ENCODE measurements around the gene TRIO.

Gene TRIO

DNA sequence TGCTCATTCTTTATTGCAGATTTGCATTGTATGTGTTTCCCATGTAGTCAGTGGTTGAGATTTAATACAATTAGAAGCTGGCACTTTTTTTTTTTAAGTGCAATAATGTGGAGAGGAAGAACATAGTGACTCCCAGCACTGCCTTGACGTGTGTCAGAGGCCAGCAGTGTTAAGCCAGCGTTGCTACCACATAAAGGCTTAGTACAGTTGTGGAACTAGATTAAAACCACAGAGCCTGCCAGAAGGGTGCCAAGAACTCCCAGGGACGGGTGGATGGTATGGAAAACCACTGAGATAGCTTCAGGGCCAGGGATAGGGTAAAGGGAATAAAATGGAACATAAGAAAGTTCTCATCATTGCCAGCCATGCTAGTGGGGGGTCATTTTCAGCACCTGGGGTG is 142.9 kb downstream of the TRIO start:
- TF ChIP-seq, protein P1, sequence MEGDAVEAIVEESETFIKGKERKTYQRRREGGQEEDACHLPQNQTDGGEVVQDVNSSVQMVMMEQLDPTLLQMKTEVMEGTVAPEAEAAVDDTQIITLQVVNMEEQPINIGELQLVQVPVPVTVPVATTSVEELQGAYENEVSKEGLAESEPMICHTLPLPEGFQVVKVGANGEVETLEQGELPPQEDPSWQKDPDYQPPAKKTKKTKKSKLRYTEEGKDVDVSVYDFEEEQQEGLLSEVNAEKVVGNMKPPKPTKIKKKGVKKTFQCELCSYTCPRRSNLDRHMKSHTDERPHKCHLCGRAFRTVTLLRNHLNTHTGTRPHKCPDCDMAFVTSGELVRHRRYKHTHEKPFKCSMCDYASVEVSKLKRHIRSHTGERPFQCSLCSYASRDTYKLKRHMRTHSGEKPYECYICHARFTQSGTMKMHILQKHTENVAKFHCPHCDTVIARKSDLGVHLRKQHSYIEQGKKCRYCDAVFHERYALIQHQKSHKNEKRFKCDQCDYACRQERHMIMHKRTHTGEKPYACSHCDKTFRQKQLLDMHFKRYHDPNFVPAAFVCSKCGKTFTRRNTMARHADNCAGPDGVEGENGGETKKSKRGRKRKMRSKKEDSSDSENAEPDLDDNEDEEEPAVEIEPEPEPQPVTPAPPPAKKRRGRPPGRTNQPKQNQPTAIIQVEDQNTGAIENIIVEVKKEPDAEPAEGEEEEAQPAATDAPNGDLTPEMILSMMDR (IDR thresholded peaks at IDR 0.05; ENCODE audit: low read depth, low read length, missing control alignments), result no peak
- Histone ChIP-seq H3K4me3 (ENCODE audit: low read depth, low read length) (no peak overlapping the region), H3K36me3 (replicated peaks) (peaks cover 69% of the 10 kb centered on the region), H3K27ac (no peak overlapping the region), H3K27me3 (replicated peaks) (no peaks in the 10 kb centered on the region)
- no peak for DNase-seq
- in situ Hi-C loops (cut with HindIII; ENCODE audit: low pct_ligation_motif_present, low sequenced_read_pairs), result loop anchor here (25.0 kb wide), 1 partner anchor 299 kb away; no protein-coding TSS in a partner anchor

DNA sequence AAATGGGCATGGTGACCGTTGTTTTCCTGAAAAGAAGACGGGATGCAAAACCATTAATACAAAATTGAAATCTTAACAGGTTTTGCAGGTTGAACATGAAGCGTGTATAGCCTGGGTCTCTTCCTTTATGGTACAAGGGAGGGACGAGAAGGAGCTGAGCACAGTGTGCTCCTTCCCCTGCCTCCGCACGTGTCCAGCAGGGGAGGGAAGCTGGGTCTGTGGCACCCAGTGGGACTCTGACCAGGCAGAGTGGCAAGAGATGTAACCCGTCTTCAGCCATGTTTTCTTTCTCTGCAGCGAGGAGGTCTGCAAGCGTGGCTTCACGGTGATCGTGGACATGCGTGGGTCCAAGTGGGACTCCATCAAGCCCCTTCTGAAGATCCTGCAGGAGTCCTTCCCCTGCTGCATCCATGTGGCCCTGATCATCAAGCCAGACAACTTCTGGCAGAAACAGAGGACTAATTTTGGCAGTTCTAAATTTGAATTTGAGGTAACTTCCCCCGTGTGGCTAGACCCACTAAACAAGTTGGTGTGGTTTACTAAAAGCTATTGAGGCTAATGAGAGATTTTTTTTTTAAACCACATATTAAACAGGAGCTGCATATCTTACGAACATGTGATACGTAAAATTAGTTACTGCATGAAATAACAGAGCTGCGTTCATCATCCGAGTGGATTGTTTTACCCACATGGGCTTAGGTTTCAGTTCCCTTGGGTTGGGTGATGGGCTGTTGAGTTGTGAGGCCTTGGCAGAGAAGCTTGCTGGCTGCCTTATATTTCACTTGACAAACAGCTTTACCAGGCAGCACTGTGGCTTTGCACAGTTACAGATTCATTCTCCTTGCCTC is 143.7 kb downstream of the TRIO start:
- no peak overlapping the region for H3K4me3 ChIP-seq (ENCODE audit: low read depth, low read length)
- DNase-seq, result no peak
- in situ Hi-C loops (cut with HindIII; ENCODE audit: low pct_ligation_motif_present, low sequenced_read_pairs), result loop anchor here (25.0 kb wide), 1 partner anchor 299 kb away; no protein-coding TSS in a partner anchor
- H3K36me3 ChIP-seq (replicated peaks), result peaks cover 69% of the 10 kb centered on the region
- TF ChIP-seq, protein P1 (IDR thresholded peaks at IDR 0.05; ENCODE audit: low read depth, low read length, missing control alignments), result no peak
- no peak overlapping the region for H3K27ac ChIP-seq
- H3K27me3 ChIP-seq (replicated peaks), result no peaks in the 10 kb centered on the region

DNA sequence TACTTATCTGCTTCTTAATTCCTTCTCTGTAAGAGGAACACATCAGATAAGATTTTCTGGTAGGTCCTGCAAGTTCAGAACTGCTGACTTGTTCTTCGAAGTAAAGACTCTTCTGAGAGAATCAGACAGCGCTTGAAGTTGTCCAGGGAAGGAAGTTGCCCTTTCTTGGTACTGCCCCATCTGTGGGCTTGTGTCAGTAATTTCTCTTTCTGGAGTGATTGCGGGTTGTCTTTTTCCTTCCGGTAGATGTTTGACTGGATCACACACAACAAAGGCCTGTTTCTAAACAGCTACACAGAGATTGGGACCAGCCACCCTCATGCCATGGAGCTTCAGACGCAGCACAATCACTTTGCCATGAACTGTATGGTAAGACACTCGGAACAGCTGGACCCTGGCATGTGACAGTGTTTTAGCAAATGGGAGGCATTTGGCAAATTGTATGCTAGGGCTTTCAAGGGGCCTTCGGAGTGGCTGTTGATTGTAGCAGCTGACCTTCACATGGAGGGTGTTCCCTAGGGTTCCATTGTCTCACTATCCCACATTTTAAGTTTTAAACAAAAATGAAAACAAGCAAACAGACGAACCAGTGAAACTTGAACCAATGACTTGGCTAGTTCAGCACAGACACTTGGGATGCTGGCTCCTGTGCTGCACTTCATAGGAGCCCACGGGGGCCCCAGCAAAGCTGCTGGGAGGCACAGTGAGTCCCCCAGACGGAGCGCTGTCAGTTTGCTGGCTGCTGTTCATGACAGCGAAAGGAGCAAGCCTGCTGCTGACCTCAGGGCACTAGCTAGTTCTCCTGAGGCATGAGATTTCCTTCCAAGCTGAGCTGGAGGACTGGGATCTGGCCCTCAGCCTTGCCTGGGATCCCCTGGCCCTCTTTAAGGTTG is 149.9 kb downstream of the TRIO start:
- Histone ChIP-seq H3K4me3 (ENCODE audit: low read depth, low read length) (no peak overlapping the region), H3K36me3 (replicated peaks) (peaks cover 75% of the 10 kb centered on the region), H3K27me3 (replicated peaks) (no peaks in the 10 kb centered on the region), H3K27ac (no peak overlapping the region)
- in situ Hi-C loops (cut with HindIII; ENCODE audit: low pct_ligation_motif_present, low sequenced_read_pairs), result loop anchor here (25.0 kb wide), 1 partner anchor 306 kb away; no protein-coding TSS in a partner anchor
- TF ChIP-seq, protein P1 (IDR thresholded peaks at IDR 0.05; ENCODE audit: low read depth, low read length, missing control alignments), result no peak
- no peak for DNase-seq

DNA sequence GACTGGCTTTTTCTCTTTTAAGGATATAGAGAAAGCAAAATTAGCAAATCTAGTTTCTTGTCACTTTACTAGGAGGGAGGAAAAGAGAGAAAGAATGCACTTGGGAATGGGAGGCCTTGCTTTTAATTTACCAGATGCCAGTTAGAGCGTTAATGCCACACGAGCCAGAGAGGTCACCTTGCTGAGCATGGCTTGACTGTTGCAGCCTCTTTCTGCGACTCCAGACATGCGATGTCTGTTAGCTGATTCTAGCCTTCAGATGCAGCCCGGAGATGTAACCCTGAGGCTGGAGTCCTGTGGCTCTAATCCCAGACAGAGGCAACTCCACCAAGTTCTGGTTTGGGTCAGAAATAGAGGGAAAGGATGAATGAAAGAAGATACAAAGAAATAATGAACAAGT is 152.5 kb downstream of the TRIO start:
- TF ChIP-seq, protein P1 (IDR thresholded peaks at IDR 0.05; ENCODE audit: low read depth, low read length, missing control alignments), result no peak
- in situ Hi-C loops (cut with HindIII; ENCODE audit: low pct_ligation_motif_present, low sequenced_read_pairs), result loop anchor here (25.0 kb wide), 1 partner anchor 308 kb away; no protein-coding TSS in a partner anchor
- DNase-seq, result no peak
- H3K4me3 ChIP-seq (ENCODE audit: low read depth, low read length), result no peak overlapping the region
- peaks cover 76% of the 10 kb centered on the region for H3K36me3 ChIP-seq (replicated peaks)
- no peak overlapping the region for H3K27ac ChIP-seq
- H3K27me3 ChIP-seq (replicated peaks), result no peaks in the 10 kb centered on the region

DNA sequence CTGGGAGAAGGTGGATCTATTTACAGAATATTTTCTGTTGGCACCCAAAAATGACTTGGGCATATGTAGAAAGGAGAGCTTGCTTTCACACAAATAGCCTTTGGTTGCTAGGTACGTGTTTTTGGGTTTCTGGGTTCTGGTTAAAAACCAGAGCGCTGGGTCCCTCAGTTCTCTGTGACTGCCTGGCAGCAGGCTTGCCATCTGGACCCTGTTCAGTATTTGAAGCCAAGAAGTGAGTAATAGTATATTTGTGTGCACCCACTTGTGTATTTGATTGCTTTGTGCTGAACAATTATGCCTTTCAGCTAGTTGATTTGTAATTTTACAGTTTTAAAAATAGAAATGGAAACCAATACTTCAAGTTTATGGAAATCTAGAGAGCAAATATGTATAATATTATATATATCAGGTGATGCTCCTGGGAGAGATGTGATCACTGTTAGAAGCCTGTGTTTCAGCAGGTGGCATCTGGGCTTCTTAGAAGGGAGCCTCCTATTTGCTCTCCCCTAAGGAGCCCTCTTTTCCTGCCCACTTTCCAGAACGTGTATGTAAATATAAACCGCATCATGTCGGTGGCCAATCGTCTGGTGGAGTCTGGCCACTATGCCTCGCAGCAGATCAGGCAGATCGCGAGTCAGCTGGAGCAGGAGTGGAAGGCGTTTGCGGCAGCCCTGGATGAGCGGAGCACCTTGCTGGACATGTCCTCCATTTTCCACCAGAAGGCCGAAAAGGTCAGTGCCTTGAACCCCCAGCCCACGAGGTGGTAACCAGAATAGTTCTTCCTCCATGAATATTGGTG is 153.6 kb downstream of the TRIO start:
- TF ChIP-seq, protein P1 (IDR thresholded peaks at IDR 0.05; ENCODE audit: low read depth, low read length, missing control alignments), result no peak
- Histone ChIP-seq H3K27ac (no peak overlapping the region), H3K4me3 (ENCODE audit: low read depth, low read length) (no peak overlapping the region), H3K36me3 (replicated peaks) (peaks cover 75% of the 10 kb centered on the region), H3K27me3 (replicated peaks) (no peaks in the 10 kb centered on the region)
- DNase-seq, result no peak
- in situ Hi-C loops (cut with HindIII; ENCODE audit: low pct_ligation_motif_present, low sequenced_read_pairs), result loop anchor here (25.0 kb wide), 1 partner anchor 309 kb away; no protein-coding TSS in a partner anchor
